RKO (cell line): ENCODE data around the gene GAL3ST2.
"Not testable (repeated sequence)": the region's sequence is repeated elsewhere in the genome, so short reads cannot be mapped to it uniquely, and the experiment has no call there.

Experiments
- DNase-seq: peaks from one replicate; pipeline ENCODE4 v3.0.0-alpha.2; 2016; ENCODE audit warnings: low spot score

GAL3ST2 gene

GRCh38 chr2:241809383-241810306 is 33.0 kb downstream of the GAL3ST2 start:
- no peak for DNase-seq

GRCh38 chr2:241810307-241811200 is 33.9 kb downstream of the GAL3ST2 start:
- DNase-seq, result no peak

- DNase-seq, result no peak
Measured at GRCh38 chr2:241811201-241811951, 34.8 kb downstream of the GAL3ST2 start.

- DNase-seq, result no peak
Measured at GRCh38 chr2:241811952-241812729, 35.5 kb downstream of the GAL3ST2 start.

- no peak for DNase-seq
Measured at GRCh38 chr2:241812730-241813643, 36.4 kb downstream of the GAL3ST2 start.

- DNase-seq, result no peak
Measured at GRCh38 chr2:241813644-241814392, 37.2 kb downstream of the GAL3ST2 start.

- DNase-seq, result no peak
Measured at GRCh38 chr2:241814393-241814642, 37.7 kb downstream of the GAL3ST2 start.

GRCh38 chr2:241814643-241815476 is 38.2 kb downstream of the GAL3ST2 start:
- no peak for DNase-seq

- DNase-seq, result no peak
Measured at GRCh38 chr2:241815477-241816430, 39.1 kb downstream of the GAL3ST2 start.

GRCh38 chr2:241816431-241817121 is 40.0 kb downstream of the GAL3ST2 start:
- DNase-seq, result no peak

GRCh38 chr2:241817126-241817820 is 40.7 kb downstream of the GAL3ST2 start:
- no peak for DNase-seq

- DNase-seq, result not testable (repeated sequence)
Measured at GRCh38 chr2:241817821-241818215, 41.2 kb downstream of the GAL3ST2 start.

GRCh38 chr2:241818229-241818942 is 41.8 kb downstream of the GAL3ST2 start:
- DNase-seq, result no peak

- no peak for DNase-seq
Measured at GRCh38 chr2:241818943-241819270, 42.3 kb downstream of the GAL3ST2 start.

- DNase-seq, result not testable (repeated sequence)
Measured at GRCh38 chr2:241819947-241820624, 43.5 kb downstream of the GAL3ST2 start.
